ENCODE measurements around the gene PLPPR3. TPM values are rescaled to one million over a fixed set of nuclear protein-coding genes. Genes with fewer than 3 reads are reported as not detected.

PLPPR3 gene
- total and polyA plus RNA-seq, 9 of the 15 experiments (the other 6 are each of a cell fraction or from before 2014, with no cell fraction given) = 0.01 to 48.2 (median 8.6) TPM

GRCh38 chr19:791567-792305 lies 30.0 kb downstream of the PLPPR3 start (continued):
- TF ChIP-seq CUX1 (CRISPR knock-in tag; IDR thresholded peaks at IDR 0.05) (no peak; the same call in 1 of the 2 replicates), ZNF561 (CRISPR knock-in tag; conservative IDR thresholded peaks at IDR 0.05) (no peak), PURB (CRISPR knock-in tag; IDR thresholded peaks at IDR 0.05; ENCODE audit: low read depth) (no peak), ELF2 (CRISPR knock-in tag; IDR thresholded peaks at IDR 0.05) (no peak), GABPB1 (CRISPR knock-in tag; IDR thresholded peaks at IDR 0.05) (peak; percentile 15; the same call in 1 of the 2 replicates), CREM (IDR thresholded peaks at IDR 0.05; ENCODE audit: low read depth) (peak; percentile 70), ZNF507 (tag; conservative IDR thresholded peaks at IDR 0.05) (no peak), CTCF (IDR thresholded peaks at IDR 0.05 in 2 of 3, conservative IDR thresholded peaks at IDR 0.05 in 1 of 3; ENCODE audit: insufficient read depth in 2 of 3, low read depth in 1 of 3, low read length in 3 of 3) (no peak), NCOA1 (IDR thresholded peaks at IDR 0.05; ENCODE audit: low read depth) (peak; percentile 44; the same call in 1 of the 2 replicates), HNRNPL (IDR thresholded peaks at IDR 0.05; ENCODE audit: low read depth, low read length) (no peak), MAFK (IDR thresholded peaks at IDR 0.05; ENCODE audit: low read length) (no peak), STAT6 (CRISPR knock-in tag; IDR thresholded peaks at IDR 0.05) (no peak), NELFE (IDR thresholded peaks at IDR 0.05; ENCODE audit: insufficient read depth, insufficient read length) (no peak), RAD21 (CRISPR knock-in tag; conservative IDR thresholded peaks at IDR 0.05 in 1 of 2, IDR thresholded peaks at IDR 0.05 in 1 of 2) (no peak), ZEB2 (IDR thresholded peaks at IDR 0.05) (no peak), GMEB1 (CRISPR knock-in tag; IDR thresholded peaks at IDR 0.05) (no peak), SMARCE1 (IDR thresholded peaks at IDR 0.05) (peak; percentile 51)

All from K562 (cell line).